Peyer's patch (tissue), 4 donors: ENCODE results near the gene ARFIP1. TPM values are rescaled to one million over a fixed set of nuclear protein-coding genes. Genes with fewer than 3 reads are reported as not detected.

Experiments used
- DNase-seq, 3 donors: peaks; one replicate each; pipeline ENCODE4 v3.0.0-alpha.2; 2017 to 2019
- H3K27ac ChIP-seq, 4 donors: fragments of 200-600 bp; sonication (generic); one replicate each; pipeline ENCODE4 v1.5.1; 2016 to 2019
- H3K27me3 ChIP-seq, 2 donors: fragments of 200-600 bp; sonication (generic); one replicate each; pipeline ENCODE4 v1.5.1; 2019
- H3K36me3 ChIP-seq, 3 donors: fragments of 200-600 bp; sonication (generic); one replicate each; pipeline ENCODE4 v1.5.1; 2016 to 2019
- H3K4me1 ChIP-seq, 4 donors: fragments of 200-600 bp; sonication (generic); one replicate each; pipeline ENCODE4 v1.5.1; 2016 to 2019
- H3K4me3 ChIP-seq, 4 donors: fragments of 200-600 bp; sonication (generic); 1 replicate in 3 of 4; 2 replicates in 1 of 4; pipeline ENCODE4 v1.5.1; 2016 to 2019; ENCODE audit warnings: mild to moderate bottlenecking in 1 of 4
- H3K9me3 ChIP-seq, 4 donors: fragments of 200-600 bp; sonication (generic); one replicate each; pipeline ENCODE4 v1.5.1; 2016 to 2019; ENCODE audit warnings: mild to moderate bottlenecking in 1 of 4
- POLR2A ChIP-seq, 2 donors: fragments of 450-650 bp; IDR thresholded peaks; one replicate each; pipeline ENCODE4 v1.5.1; 2017; ENCODE audit warnings: antibody characterized with exemption in 2 of 2, mild to moderate bottlenecking in 2 of 2, moderate library complexity in 2 of 2
- total RNA-seq, 4 donors: library from RNA; depleted of rRNA; stranded (reverse); fragments of >200 nt; gene quantifications; one replicate each; pipeline ENCODE4 v1.1.0, GENCODE V29; 2016
- TF ChIP-seq, protein P1 (sequence below), 6 experiments: fragments of 450-650 bp in 4 of 6; fragments of 200-600 bp in 2 of 6; sonication (generic) in 1 of 6; IDR thresholded peaks; one replicate each; pipeline ENCODE4 v1.5.1; 2017 to 2019; ENCODE audit warnings: antibody characterized with exemption in 6 of 6, mild to moderate bottlenecking in 3 of 6, moderate library complexity in 1 of 6

The ARFIP1 gene
- total RNA-seq, 4 donors from 2014 or later = 24.5 to 44.6 (median 36.3) TPM

DNA sequence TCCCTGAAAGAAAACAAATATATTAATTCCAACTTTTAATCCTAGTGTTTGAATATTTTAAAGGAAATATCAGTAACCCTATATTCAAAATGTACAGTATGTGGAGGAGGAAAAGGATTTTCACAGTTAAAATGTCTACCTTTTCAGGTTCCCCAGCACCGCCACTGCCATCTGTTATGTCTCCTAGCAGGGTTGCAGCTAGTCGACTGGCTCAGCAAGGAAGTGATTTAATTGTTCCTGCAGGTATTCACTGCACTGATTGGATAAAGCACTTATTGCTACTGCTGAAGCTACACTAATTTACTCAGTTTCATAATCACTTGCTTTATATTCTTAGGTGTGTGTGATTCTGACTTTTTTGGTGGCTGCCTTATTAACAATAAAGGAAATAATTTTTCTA lies 90.9 kb downstream of the ARFIP1 start:
- H3K9me3 ChIP-seq = no peaks in the 10 kb centered on the region
- no peak overlapping the region for H3K4me3 ChIP-seq
- DNase-seq = no peak
- peaks cover 0 to 32% (median 0%) of the 10 kb centered on the region in 3 donors for H3K36me3 ChIP-seq
- no peaks in the 10 kb centered on the region for H3K27me3 ChIP-seq
- no peak overlapping the region for H3K27ac ChIP-seq
- TF ChIP-seq POLR2A (IDR thresholded peaks at IDR 0.05) = no peak
- TF ChIP-seq, protein P1, sequence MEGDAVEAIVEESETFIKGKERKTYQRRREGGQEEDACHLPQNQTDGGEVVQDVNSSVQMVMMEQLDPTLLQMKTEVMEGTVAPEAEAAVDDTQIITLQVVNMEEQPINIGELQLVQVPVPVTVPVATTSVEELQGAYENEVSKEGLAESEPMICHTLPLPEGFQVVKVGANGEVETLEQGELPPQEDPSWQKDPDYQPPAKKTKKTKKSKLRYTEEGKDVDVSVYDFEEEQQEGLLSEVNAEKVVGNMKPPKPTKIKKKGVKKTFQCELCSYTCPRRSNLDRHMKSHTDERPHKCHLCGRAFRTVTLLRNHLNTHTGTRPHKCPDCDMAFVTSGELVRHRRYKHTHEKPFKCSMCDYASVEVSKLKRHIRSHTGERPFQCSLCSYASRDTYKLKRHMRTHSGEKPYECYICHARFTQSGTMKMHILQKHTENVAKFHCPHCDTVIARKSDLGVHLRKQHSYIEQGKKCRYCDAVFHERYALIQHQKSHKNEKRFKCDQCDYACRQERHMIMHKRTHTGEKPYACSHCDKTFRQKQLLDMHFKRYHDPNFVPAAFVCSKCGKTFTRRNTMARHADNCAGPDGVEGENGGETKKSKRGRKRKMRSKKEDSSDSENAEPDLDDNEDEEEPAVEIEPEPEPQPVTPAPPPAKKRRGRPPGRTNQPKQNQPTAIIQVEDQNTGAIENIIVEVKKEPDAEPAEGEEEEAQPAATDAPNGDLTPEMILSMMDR (IDR thresholded peaks at IDR 0.05) = no peak
- H3K4me1 ChIP-seq = no peaks in the 10 kb centered on the region

DNA sequence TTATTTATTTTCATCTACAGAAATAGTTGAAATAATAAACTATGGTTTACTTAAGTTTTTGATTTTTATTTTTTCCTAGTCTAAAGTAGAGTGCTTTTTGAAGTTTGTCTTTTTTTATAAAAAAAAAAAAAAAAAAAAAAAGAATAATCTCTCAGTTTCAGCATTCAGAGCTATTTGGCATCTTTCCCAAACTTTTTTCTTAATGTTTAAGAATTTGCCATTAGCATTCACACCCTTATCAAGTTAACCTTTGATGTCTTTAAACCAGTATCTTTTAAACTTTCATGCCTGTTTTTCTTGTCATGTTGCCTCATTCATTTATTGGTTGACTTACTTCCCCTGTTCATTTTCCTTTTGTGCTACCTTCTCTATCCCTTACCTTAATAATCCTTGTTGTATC lies 95.5 kb downstream of the ARFIP1 start:
- H3K4me1 ChIP-seq = no peaks in the 10 kb centered on the region
- H3K4me3 ChIP-seq = no peak overlapping the region
- no peaks in the 10 kb centered on the region for H3K27me3 ChIP-seq
- no peak for DNase-seq
- no peaks in the 10 kb centered on the region for H3K9me3 ChIP-seq
- TF ChIP-seq POLR2A (IDR thresholded peaks at IDR 0.05) = no peak
- TF ChIP-seq, protein P1 (IDR thresholded peaks at IDR 0.05) = no peak
- H3K27ac ChIP-seq = no peak overlapping the region
- peaks cover 0 to 37% (median 0%) of the 10 kb centered on the region in 3 donors for H3K36me3 ChIP-seq

DNA sequence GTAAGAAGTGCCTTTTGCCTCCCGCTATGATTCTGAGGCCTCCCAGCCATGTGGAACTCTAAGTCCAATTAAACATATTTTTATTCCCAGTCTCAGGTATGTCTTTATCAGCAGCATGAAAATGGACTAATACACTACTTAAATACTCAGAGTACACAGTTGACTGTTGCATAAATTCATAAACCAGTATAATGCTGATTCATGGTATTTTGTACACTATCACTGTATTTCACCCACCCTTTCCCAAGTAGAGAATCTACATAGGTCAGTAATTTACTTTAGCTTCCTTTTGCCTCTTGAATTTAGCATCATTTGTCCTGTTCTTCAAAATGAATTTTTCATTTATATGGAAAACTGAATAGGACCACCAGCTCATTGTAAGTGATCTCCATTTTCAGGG lies 98.1 kb downstream of the ARFIP1 start:
- H3K9me3 ChIP-seq = no peaks in the 10 kb centered on the region
- no peak for DNase-seq
- no peaks in the 10 kb centered on the region for H3K27me3 ChIP-seq
- TF ChIP-seq, protein P1 (IDR thresholded peaks at IDR 0.05) = no peak
- TF ChIP-seq POLR2A (IDR thresholded peaks at IDR 0.05) = no peak
- no peaks in the 10 kb centered on the region for H3K4me1 ChIP-seq
- peaks cover 0 to 32% (median 0%) of the 10 kb centered on the region in 3 donors for H3K36me3 ChIP-seq
- H3K4me3 ChIP-seq = no peak overlapping the region
- no peak overlapping the region for H3K27ac ChIP-seq

DNA sequence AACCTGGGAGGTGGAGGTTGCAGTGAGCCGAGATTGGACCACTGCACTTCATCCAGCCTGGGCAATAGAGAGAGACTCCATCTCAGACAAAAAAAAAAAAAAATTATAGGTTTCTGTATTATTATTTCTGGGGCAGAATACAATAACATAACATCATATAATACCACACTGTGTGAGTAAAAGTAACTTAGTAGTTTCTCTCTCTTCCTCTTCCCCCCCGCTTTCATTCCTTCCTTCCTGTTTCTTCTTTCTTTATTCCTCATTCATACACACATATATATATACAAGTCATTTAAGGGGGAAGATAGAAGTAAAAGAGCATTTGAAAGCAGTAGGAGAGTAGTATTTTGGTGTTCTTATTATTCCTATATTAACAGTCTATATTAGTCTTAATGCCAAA lies 100.5 kb downstream of the ARFIP1 start:
- no peak for DNase-seq
- H3K27ac ChIP-seq = no peak overlapping the region
- H3K36me3 ChIP-seq = peaks cover 0 to 31% (median 0%) of the 10 kb centered on the region in 3 donors
- no peaks in the 10 kb centered on the region for H3K4me1 ChIP-seq
- no peaks in the 10 kb centered on the region for H3K9me3 ChIP-seq
- H3K4me3 ChIP-seq = no peak overlapping the region
- no peaks in the 10 kb centered on the region for H3K27me3 ChIP-seq
- TF ChIP-seq POLR2A (IDR thresholded peaks at IDR 0.05) = no peak
- TF ChIP-seq, protein P1 (IDR thresholded peaks at IDR 0.05) = no peak

DNA sequence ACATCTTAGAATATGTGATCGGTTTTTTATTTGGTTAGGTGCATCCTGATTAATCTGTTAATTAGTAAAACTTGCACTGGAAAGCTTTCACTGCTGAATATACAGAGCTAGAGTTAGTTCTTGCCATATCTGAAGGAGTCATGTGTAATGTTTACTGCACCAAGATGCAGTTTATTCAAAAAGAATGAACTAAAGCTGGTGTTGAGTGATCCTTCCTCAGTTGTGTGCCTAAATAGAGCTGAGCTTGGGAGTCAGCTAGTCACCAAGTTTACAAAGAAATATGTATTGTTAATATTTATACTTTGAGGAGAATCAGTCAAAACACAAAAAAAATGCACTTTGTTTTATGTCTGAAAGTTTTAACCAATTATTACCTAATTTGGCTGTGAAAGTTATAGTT lies 102.2 kb downstream of the ARFIP1 start:
- TF ChIP-seq POLR2A (IDR thresholded peaks at IDR 0.05) = no peak
- TF ChIP-seq, protein P1 (IDR thresholded peaks at IDR 0.05) = no peak
- H3K9me3 ChIP-seq = no peaks in the 10 kb centered on the region
- no peak for DNase-seq
- H3K27ac ChIP-seq = no peak overlapping the region
- no peaks in the 10 kb centered on the region for H3K27me3 ChIP-seq
- H3K36me3 ChIP-seq = peaks cover 0 to 16% (median 0%) of the 10 kb centered on the region in 3 donors
- H3K4me1 ChIP-seq = no peaks in the 10 kb centered on the region
- no peak overlapping the region for H3K4me3 ChIP-seq

DNA sequence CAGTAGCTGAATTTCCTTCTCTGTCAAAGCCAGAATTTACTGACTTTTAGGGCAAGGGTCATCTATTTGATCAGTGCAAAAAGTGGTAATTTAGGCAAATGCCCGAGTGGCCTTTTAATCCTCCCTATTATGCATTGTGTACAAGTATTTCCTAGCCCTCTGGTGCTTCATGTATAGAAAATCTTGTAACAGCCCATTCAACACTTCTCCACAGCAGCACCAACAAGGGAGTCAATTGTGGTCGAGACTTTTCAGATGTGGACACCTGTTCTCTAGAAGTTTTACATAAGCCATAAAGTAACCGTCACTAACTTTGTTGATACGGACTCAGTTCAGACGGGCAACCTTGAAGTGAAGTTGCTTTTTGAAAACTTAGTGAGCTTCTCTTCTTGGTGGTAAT lies 105.4 kb downstream of the ARFIP1 start:
- Histone ChIP-seq H3K27me3 (no peaks in the 10 kb centered on the region), H3K36me3 (peaks cover 0 to 30% (median 0%) of the 10 kb centered on the region in 3 donors), H3K9me3 (no peaks in the 10 kb centered on the region), H3K4me1 (no peaks in the 10 kb centered on the region), H3K27ac (no peak overlapping the region), H3K4me3 (no peak overlapping the region)
- TF ChIP-seq, protein P1 (IDR thresholded peaks at IDR 0.05) = no peak
- no peak for TF ChIP-seq POLR2A (IDR thresholded peaks at IDR 0.05)
- no peak for DNase-seq
